Fibroblast of gingiva (primary cell): ENCODE measurements around the gene GHR.
A peak's percentile ranks its signal among the peaks of the same experiment; 100 is the strongest.
"Not testable (repeated sequence)": the region's sequence is repeated elsewhere in the genome, so short reads cannot be mapped to it uniquely, and the experiment has no call there.

Experiments
- DNase-seq: peaks from one replicate; pipeline ENCODE4 v3.0.0-alpha.2; 2011; ENCODE audit warnings: low read depth

The GHR gene

GRCh38 chr5:42645138-42645537, 221.9 kb downstream of the GHR start:
- peak; percentile 20 for DNase-seq

DNA sequence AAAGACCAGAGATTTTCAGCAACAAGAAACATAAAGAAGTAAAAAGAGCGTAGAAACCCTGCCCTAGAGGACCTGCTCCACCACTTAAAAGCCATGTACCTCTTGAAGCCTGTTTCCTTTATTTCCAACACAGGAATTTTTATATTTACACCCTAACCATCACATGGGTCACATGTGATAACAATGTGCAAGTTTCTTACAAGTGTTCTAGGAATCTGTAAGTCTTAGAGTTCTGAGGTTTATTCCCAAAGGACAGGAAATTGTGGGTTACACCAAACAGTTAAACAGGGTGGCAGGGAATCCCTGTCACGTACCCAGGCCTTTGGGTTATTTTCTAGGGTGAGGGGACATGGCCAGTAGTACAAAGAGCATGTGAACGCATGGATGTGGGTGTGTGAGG, 224.8 kb downstream of the GHR start:
- DNase-seq = no peak

GRCh38 chr5:42648915-42649314, 225.7 kb downstream of the GHR start:
- no peak for DNase-seq

DNA sequence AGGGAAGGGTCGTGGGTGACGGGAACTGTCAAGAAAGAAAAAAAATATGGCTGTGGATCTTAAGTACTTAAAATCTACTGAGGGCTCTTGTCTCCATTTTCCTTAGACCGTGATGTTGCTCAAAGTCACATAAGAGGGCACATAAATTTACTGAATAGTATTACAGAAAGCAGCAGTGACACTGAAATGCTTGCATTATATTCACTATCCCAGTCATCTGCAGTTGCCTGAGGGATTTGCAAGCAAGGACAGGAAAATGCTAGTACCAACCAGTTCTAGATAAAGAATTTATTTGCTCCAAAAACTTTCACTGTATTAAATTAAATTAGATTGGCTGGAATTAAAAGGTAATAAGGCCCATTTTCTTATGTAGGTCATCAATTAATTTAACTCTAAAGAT, 226.8 kb downstream of the GHR start:
- DNase-seq = no peak

DNA sequence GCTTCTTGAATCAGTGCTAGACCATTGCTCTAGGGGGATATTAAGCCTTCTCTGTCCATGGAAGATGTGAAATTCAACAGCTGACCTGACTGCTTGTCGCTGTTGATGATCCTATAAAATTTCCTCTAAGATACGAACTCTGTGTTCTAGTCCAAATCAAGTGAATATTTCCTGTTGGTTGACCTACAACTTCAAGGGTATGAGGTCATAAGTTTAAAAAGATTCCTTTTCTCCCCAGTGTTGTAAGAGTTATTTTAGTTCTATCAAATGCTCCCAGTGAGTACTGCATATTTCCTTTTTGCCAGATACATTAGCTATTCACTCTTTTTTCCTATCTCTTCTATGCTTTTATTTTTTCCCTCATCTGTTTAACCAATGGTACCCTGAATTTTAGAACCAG, 230.5 kb downstream of the GHR start:
- no peak for DNase-seq

- no peak for DNase-seq
These were observed 231.4 kb downstream of the GHR start for GRCh38 chr5:42654645-42655044.

DNA sequence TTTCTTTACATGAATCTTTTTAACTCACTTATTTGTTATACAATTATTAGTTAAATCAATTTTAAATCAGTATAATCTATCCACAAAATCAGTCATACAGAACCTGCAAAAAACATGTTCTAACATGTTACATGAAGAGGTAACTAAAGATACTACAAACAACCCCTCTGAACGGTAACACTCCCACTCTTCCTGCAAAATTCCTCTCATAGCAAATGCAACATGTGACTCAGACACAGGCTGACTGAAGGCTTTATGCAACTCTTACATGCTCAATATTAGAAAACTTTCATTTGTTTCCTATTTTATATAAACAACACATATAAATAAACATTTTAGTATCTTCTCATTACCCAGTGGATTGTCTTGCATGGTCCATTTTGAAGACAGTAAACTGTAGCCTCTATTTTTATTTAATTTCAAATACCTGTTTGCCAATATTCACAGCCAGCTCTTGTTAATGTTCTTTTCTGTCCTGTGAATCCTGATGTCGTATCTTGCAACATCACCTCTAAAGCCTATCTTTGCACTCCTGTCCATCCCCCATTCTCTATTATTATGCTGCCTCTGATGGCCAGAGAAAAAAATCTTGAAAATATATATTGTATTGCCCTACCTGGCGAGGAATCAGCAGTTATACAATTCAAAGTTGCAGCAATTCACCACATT, 232.9 kb downstream of the GHR start:
- DNase-seq = no peak

GRCh38 chr5:42656651-42657015, 233.4 kb downstream of the GHR start:
- peak; percentile 6 for DNase-seq

- DNase-seq = not testable (repeated sequence)
These were observed 236.6 kb downstream of the GHR start for GRCh38 chr5:42659869-42660268.

- no peak for DNase-seq
These were observed 242.6 kb downstream of the GHR start for GRCh38 chr5:42665857-42666256.

GRCh38 chr5:42666869-42667268, 243.6 kb downstream of the GHR start:
- DNase-seq = no peak

GRCh38 chr5:42668254-42668653, 245.0 kb downstream of the GHR start:
- no peak for DNase-seq

- DNase-seq = no peak
These were observed 249.7 kb downstream of the GHR start for GRCh38 chr5:42672925-42673324.

DNA sequence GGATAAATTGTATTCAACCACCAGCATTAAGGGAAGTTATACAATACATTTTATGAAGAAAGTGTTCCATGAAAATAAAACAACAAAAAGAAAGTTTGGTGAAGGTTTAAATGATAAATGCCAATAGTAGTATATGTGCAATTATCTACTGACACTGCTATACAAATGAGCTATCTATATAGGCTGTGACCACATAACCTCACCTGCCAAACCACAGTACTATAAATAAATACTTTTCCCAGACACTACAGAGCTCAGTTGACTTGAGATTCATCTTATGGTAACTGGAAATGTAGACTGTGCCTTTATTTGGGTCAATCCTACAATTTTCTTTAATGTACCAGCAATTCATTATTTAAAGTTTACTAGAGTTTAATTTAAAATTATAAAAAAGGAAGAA, 252.4 kb downstream of the GHR start:
- DNase-seq = no peak

- no peak for DNase-seq
These were observed 253.1 kb downstream of the GHR start for GRCh38 chr5:42676362-42676761.

- DNase-seq = peak; percentile 65
These were observed 254.1 kb downstream of the GHR start for GRCh38 chr5:42677156-42677842.

- DNase-seq = peak; percentile 96
These were observed 256.8 kb downstream of the GHR start for GRCh38 chr5:42680046-42680445.

DNA sequence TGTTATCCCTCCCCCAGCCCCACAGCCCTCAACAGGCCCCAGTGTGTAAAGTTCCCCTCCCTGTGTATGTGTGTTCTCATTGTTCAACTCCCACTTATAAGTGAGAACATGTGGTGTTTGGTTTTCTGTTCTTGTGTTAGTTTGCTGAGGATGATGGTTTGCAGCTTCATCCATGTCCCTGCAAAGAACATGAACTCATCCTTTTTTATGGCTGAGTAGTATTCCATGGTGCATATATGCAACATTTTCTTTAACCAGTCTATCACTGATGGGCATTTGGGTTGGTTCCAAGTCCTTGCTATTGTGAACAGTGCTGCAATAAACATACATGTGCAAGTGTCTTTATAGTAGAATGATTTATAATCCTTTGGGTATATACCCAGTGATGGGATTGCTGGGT, 261.8 kb downstream of the GHR start:
- not testable (repeated sequence) for DNase-seq

DNA sequence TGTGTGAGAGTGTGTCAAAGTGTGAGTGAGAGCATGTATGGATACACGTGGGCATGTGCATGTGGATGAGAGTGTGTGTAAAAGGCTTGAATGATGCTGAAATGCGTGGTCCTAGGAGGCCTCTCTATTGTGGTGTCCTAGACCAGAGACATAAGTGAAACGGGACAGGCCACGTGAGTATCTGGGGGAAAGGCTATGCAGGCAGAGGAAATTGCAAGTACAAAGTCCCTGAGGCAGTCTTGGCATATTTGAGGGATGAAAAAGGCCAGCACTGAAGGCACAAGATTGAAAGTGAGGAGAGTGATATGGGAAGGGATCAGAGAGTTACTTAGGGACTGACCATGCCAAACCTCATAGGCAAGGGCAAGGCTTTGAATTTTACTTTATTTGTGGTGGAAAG, 266.2 kb downstream of the GHR start:
- DNase-seq = peak; percentile 5

- DNase-seq = peak; percentile 30
These were observed 268.2 kb downstream of the GHR start for GRCh38 chr5:42691413-42691937.

DNA sequence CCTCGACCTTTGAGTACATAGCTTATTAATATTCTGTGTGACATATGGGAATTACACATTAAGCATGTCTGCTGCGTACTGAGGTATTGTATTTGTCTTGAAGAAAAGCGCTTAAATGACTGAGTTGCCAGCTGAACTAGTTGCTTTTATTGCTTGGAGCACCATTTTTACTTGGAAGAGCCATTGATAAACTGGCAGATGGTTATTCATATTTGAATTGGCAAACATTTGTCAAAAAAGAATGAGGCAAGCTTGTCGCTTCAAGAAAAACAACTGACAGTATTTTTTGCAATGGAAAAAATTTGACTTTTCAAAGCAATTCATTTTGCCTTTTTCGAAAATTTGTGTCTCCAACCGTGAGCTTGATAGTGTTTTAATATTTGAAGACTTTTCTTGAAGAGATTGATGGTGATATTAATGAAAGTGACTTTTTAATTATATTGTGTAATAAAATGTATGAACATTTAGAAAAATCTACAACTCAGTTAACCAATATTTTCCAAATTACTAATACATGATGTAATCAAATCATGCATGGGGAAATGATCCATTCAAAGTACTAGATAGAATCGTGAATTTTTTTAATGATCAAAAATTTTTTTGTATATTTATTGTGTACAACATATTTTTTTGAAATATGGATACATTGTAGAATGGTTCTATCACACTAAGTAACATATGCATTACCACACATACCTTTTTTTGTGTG, 278.3 kb downstream of the GHR start:
- DNase-seq = no peak

GRCh38 chr5:42703238-42703637, 280.0 kb downstream of the GHR start:
- DNase-seq = no peak

GRCh38 chr5:42715785-42716184, 292.5 kb downstream of the GHR start:
- no peak for DNase-seq
